K562 (cell line): ENCODE data around the gene FOXM1. TPM values are rescaled to one million over a fixed set of nuclear protein-coding genes. Genes with fewer than 3 reads are reported as not detected.

ENCODE experiments used
- ATAC-seq: fragments of 200-7000 bp; cut with Tn5 transposase; 3 replicates; pipeline ENCODE4 v1.9.1; 2020; ENCODE audit warnings: moderate library complexity
- BruUV-seq: library from RNA; stranded (reverse); fragments of 400-500 nt; replicated peaks from 2 replicates; lab custom pipeline; 2021; lab: Mats Ljungman, UMichigan
- CTCF ChIA-PET: fragments of 300-600 bp; formaldehyde crosslinking; extraction: SDS; loops from one replicate; lab custom pipeline; 2021; ENCODE audit warnings: low intra/inter-chr PET ratio; lab: Yijun Ruan, JAX
- POLR2A ChIA-PET: fragments of 300-600, 350-650 bp; sonication (Branson Sonifier 250); formaldehyde crosslinking; extraction: SDS; loops from one replicate; lab custom pipeline; 2021; ENCODE audit warnings: antibody characterized with exemption, inconsistent platforms; lab: Yijun Ruan, JAX
- DNase-seq, 4 experiments: peaks; one replicate each; pipeline versions ENCODE4 v3.0.0 to v3.0.0-alpha.2; 2011 to 2018; ENCODE audit warnings: low spot score in 3 of 4, mixed read lengths in 3 of 4; ENCODE audit errors: extremely low read depth in 1 of 4
- FAIRE-seq: peaks from 2 replicates; lab custom pipeline; 2011; peaks lifted over from hg19 to GRCh38; lab: Jason Lieb, UNC
- H2AFZ ChIP-seq: 2 replicates; pipeline ENCODE4 v1.6.0; 2011; ENCODE audit warnings: low read depth, low read length, control low read depth, inconsistent platforms
- H3K27ac ChIP-seq: fragments of 200-600 bp; 3 replicates; pipeline ENCODE4 v1.8.0; 2011; ENCODE audit warnings: low read depth, mild to moderate bottlenecking, control low read depth, inconsistent platforms, low read length, moderate library complexity, mixed read lengths; ENCODE audit errors: extremely low read depth
- H3K27me3 ChIP-seq, 2 experiments: fragments of 300-600 bp in 1 of 2; 2 replicates in 1 of 2; 3 replicates in 1 of 2; pipeline versions ENCODE4 v1.6.0 to v1.8.0; 2011; ENCODE audit warnings: inconsistent platforms in 2 of 2, low read length in 2 of 2, mild to moderate bottlenecking in 1 of 2, mixed read lengths in 1 of 2, moderate library complexity in 1 of 2; ENCODE audit not compliant: control insufficient read depth in 2 of 2, insufficient read depth in 2 of 2
- H3K36me3 ChIP-seq: fragments of 300-600 bp; 3 replicates; pipeline ENCODE4 v1.8.0; 2011; ENCODE audit warnings: mild to moderate bottlenecking, low read length, inconsistent platforms; ENCODE audit not compliant: control insufficient read depth, insufficient read depth
- H3K4me1 ChIP-seq, 2 experiments: fragments of 200-600 bp in 1 of 2; replicated peaks in 1 of 2; 2 replicates in 1 of 2; 3 replicates in 1 of 2; pipeline versions ENCODE4 v1.5.1 to v1.8.0; 2011; ENCODE audit warnings: inconsistent platforms in 2 of 2, low read length in 2 of 2, mild to moderate bottlenecking in 1 of 2, mixed read lengths in 1 of 2, moderate library complexity in 1 of 2; ENCODE audit not compliant: control insufficient read depth in 2 of 2, insufficient read depth in 2 of 2
- H3K4me2 ChIP-seq: 2 replicates; pipeline ENCODE4 v1.6.1; 2011; ENCODE audit warnings: low read length, control low read depth, inconsistent platforms, mixed read lengths; ENCODE audit not compliant: insufficient read depth
- H3K4me3 ChIP-seq: fragments of 200-600 bp; sonication (generic), shearing (Covaris generic); 2 replicates; pipeline ENCODE4 v1.5.1; 2016; ENCODE audit warnings: control low read depth, inconsistent platforms
- H3K79me2 ChIP-seq: fragments of 200-600 bp; 3 replicates; pipeline ENCODE4 v1.8.0; 2011; ENCODE audit warnings: low read length, inconsistent platforms; ENCODE audit not compliant: control insufficient read depth, insufficient read depth
- H3K9ac ChIP-seq, 2 experiments: 2 replicates each; pipeline versions ENCODE4 v1.6.0 to v1.6.1; 2011; ENCODE audit warnings: low read depth in 2 of 2, low read length in 2 of 2, control low read depth in 1 of 2, inconsistent platforms in 1 of 2, mild to moderate bottlenecking in 1 of 2, mixed read lengths in 1 of 2; ENCODE audit not compliant: insufficient read depth in 1 of 2
- H3K9me1 ChIP-seq: one replicate; pipeline ENCODE4 v1.6.0; 2011; ENCODE audit warnings: inconsistent platforms, mild to moderate bottlenecking, low read length, moderate library complexity; ENCODE audit not compliant: control insufficient read depth, insufficient read depth
- H3K9me3 ChIP-seq: replicated peaks from 2 replicates; pipeline ENCODE4 v1.5.1; 2011; ENCODE audit warnings: low read depth, low read length, inconsistent platforms; ENCODE audit not compliant: control insufficient read depth, insufficient read depth
- H4K20me1 ChIP-seq: replicated peaks from 2 replicates; pipeline ENCODE4 v1.6.1; 2011; ENCODE audit warnings: low read length, inconsistent platforms, mixed read lengths; ENCODE audit not compliant: control insufficient read depth, insufficient read depth
- ETS2 ChIP-seq: IDR thresholded peaks from 2 replicates; pipeline ENCODE4 v1.6.1; 2016; ENCODE audit warnings: borderline replicate concordance, missing genetic modification characterization, mild to moderate bottlenecking, moderate library complexity, missing compliant biosample characterization; ENCODE audit not compliant: poor library complexity, severe bottlenecking
- MTF1 ChIP-seq: fragments of 250-450 bp; sonication (Bioruptor Pico); IDR thresholded peaks from 2 replicates; pipeline ENCODE4 v1.9.0; 2021; ENCODE audit warnings: moderate library complexity, mild to moderate bottlenecking, inconsistent platforms, borderline replicate concordance
- NEUROD1 ChIP-seq: fragments of 150-350 bp; IDR thresholded peaks from 2 replicates; pipeline ENCODE4 v1.6.1; 2014; ENCODE audit warnings: borderline replicate concordance, low read length, low read depth; ENCODE audit not compliant: partially characterized antibody
- SMARCA4 ChIP-seq: fragments of 450-650 bp; IDR thresholded peaks from 2 replicates; pipeline ENCODE4 v1.6.1; 2016
- TAL1 ChIP-seq: fragments of 450-650 bp; IDR thresholded peaks from 2 replicates; pipeline ENCODE4 v1.6.1; 2016; ENCODE audit warnings: mild to moderate bottlenecking
- XRCC4 ChIP-seq: IDR thresholded peaks from one replicate; pipeline ENCODE4 v1.6.1; 2011; ENCODE audit not compliant: insufficient read depth, insufficient read length; ENCODE audit errors: extremely low read depth
- ZNF3 ChIP-seq: fragments of 250-450 bp; sonication (Bioruptor Pico); IDR thresholded peaks from 2 replicates; pipeline ENCODE4 v1.5.0; 2021; ENCODE audit warnings: mild to moderate bottlenecking, moderate library complexity
- WGBS: fragments of 100-300 bp; shearing (Covaris generic); methylation state at CpG from one replicate; pipeline ENCODE4 v1.1.6; 2016; ENCODE audit warnings: low coverage, mixed read lengths; ENCODE audit not compliant: insufficient coverage; ENCODE audit errors: missing lambda C conversion rate; 5-methylcytosine and 5-hydroxymethylcytosine counted together
- in situ Hi-C: fragments of 300-500 bp; cut with MboI; formaldehyde crosslinking; loops from 4 replicates; pipeline ENCODE4 v1.15.0; 2018; ENCODE audit warnings: inconsistent platforms, mixed read lengths
- intact Hi-C: fragments of 100-400 bp; cut with micrococcal nuclease; formaldehyde crosslinking; loops from 2 replicates; pipeline ENCODE4 v1.14.2; 2022
- polyA plus RNA-seq, 8 experiments: library from polyadenylated mRNA; depleted of rRNA in 4 of 8; stranded (reverse) in 5 of 8; unstranded in 3 of 8; fragments of >200 nt; fragmentation: Nextera tagmentation in 2 of 8; fragmentation: Illumina TruSeq in 1 of 8; extraction: Ambion mirVana in 2 of 8; extraction: Trizol in 1 of 8; gene quantifications; 2 replicates each; pipeline versions ENCODE4 v1.2.1 to v1.2.3, GENCODE V29; 2011 to 2014; ENCODE audit warnings: inconsistent platforms in 1 of 8, missing spikeins in 1 of 8
- total RNA-seq, 7 experiments: library from RNA; depleted of rRNA in 6 of 7; stranded (reverse); fragments of >200 nt in 6 of 7; fragmentation: Illumina TruSeq in 2 of 7; extraction: Trizol in 2 of 7; gene quantifications; 2 replicates each; pipeline versions ENCODE4 v1.2.1 to v1.2.3, GENCODE V29; 2011 to 2021; ENCODE audit warnings: low replicate concordance in 1 of 7
- TF ChIP-seq, protein P1 (sequence below): fragments of 250-450 bp; sonication (Bioruptor Pico); IDR thresholded peaks from 2 replicates; pipeline ENCODE4 v1.8.0; 2022; ENCODE audit warnings: inconsistent platforms
- TF ChIP-seq, protein P2 (sequence below): fragments of 450-650 bp; IDR thresholded peaks from 2 replicates; pipeline ENCODE4 v1.6.1; 2016; ENCODE audit warnings: low read depth, mild to moderate bottlenecking, moderate library complexity
- TF ChIP-seq, protein P3 (sequence below): fragments of 250-450 bp; sonication (Bioruptor Pico); IDR thresholded peaks from 2 replicates; pipeline ENCODE4 v1.5.0; 2020; ENCODE audit warnings: mild to moderate bottlenecking
- TF ChIP-seq, protein P4 (sequence below), 2 experiments: IDR thresholded peaks; 2 replicates each; pipeline ENCODE4 v1.6.1; 2012; ENCODE audit warnings: improper control_type of control experiment in 2 of 2, low read depth in 2 of 2, low read length in 2 of 2, borderline replicate concordance in 1 of 2
- TF ChIP-seq, protein P5 (sequence below): fragments of 450-650 bp; IDR thresholded peaks from 2 replicates; pipeline ENCODE4 v1.6.1; 2018; ENCODE audit not compliant: partially characterized antibody

Gene FOXM1
- total and polyA plus RNA-seq, 9 of the 15 experiments (the other 6 are each of a cell fraction or from before 2014, with no cell fraction given), result 8.9 to 46.9 (median 17.2) TPM

DNA sequence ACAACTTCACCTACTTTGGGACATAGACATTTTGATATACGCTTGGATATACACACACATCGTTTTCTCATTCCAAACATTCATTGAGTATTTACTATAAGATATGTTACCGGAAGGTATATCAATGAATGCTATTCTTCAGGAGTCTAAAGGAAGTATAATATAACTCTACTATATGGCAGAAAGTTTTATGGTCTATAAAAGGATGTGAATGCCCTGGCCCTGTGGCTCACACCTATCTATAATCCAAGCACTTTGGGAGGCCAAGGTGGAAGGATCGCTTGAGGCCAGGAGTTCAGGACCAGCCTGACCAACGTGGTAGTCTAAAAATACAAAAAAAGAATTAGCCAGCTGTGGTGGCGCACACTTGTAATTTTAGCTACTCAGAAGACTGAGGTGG, 47.7 kb downstream of the FOXM1 start:
- H2AFZ ChIP-seq, result no peak overlapping the region
- POLR2A ChIA-PET, result no interaction called here
- ATAC-seq (no peak), DNase-seq (no peak), FAIRE-seq (no peak)
- no peaks in the 10 kb centered on the region for H3K4me1 ChIP-seq
- H3K9ac ChIP-seq, result no peak overlapping the region
- no peak overlapping the region for H3K4me3 ChIP-seq
- H3K9me3 ChIP-seq, result no peaks in the 10 kb centered on the region
- no peaks in the 10 kb centered on the region for H3K79me2 ChIP-seq
- no TSS peak for BruUV-seq
- in situ Hi-C loops, result no loop called here
- no peak overlapping the region for H3K4me2 ChIP-seq
- no peaks in the 10 kb centered on the region for H4K20me1 ChIP-seq
- 80% methylated on average over 5 of the region's 6 CpGs for WGBS
- H3K27me3 ChIP-seq, result no peaks in the 10 kb centered on the region
- H3K27ac ChIP-seq, result no peak overlapping the region
- CTCF ChIA-PET, result no interaction called here
- H3K36me3 ChIP-seq, result peaks cover 31% of the 10 kb centered on the region; the same call in 1 of the 3 replicates
- intact Hi-C loops, result no loop called here
- H3K9me1 ChIP-seq, result no peaks in the 10 kb centered on the region
- TF ChIP-seq, protein P1, sequence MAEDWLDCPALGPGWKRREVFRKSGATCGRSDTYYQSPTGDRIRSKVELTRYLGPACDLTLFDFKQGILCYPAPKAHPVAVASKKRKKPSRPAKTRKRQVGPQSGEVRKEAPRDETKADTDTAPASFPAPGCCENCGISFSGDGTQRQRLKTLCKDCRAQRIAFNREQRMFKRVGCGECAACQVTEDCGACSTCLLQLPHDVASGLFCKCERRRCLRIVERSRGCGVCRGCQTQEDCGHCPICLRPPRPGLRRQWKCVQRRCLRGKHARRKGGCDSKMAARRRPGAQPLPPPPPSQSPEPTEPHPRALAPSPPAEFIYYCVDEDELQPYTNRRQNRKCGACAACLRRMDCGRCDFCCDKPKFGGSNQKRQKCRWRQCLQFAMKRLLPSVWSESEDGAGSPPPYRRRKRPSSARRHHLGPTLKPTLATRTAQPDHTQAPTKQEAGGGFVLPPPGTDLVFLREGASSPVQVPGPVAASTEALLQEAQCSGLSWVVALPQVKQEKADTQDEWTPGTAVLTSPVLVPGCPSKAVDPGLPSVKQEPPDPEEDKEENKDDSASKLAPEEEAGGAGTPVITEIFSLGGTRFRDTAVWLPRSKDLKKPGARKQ (CRISPR knock-in tag), result no peak
- TF ChIP-seq, protein P2, sequence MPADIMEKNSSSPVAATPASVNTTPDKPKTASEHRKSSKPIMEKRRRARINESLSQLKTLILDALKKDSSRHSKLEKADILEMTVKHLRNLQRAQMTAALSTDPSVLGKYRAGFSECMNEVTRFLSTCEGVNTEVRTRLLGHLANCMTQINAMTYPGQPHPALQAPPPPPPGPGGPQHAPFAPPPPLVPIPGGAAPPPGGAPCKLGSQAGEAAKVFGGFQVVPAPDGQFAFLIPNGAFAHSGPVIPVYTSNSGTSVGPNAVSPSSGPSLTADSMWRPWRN, result no peak
- TF ChIP-seq, protein P3, sequence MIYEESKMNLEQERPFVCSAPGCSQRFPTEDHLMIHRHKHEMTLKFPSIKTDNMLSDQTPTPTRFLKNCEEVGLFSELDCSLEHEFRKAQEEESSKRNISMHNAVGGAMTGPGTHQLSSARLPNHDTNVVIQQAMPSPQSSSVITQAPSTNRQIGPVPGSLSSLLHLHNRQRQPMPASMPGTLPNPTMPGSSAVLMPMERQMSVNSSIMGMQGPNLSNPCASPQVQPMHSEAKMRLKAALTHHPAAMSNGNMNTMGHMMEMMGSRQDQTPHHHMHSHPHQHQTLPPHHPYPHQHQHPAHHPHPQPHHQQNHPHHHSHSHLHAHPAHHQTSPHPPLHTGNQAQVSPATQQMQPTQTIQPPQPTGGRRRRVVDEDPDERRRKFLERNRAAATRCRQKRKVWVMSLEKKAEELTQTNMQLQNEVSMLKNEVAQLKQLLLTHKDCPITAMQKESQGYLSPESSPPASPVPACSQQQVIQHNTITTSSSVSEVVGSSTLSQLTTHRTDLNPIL (CRISPR knock-in tag), result no peak
- TF ChIP-seq TAL1, result no peak
- no peak for TF ChIP-seq NEUROD1
- no peak for TF ChIP-seq ZNF3 (CRISPR knock-in tag)
- TF ChIP-seq SMARCA4, result no peak
- no peak for TF ChIP-seq ETS2 (tag)
- TF ChIP-seq, protein P4, sequence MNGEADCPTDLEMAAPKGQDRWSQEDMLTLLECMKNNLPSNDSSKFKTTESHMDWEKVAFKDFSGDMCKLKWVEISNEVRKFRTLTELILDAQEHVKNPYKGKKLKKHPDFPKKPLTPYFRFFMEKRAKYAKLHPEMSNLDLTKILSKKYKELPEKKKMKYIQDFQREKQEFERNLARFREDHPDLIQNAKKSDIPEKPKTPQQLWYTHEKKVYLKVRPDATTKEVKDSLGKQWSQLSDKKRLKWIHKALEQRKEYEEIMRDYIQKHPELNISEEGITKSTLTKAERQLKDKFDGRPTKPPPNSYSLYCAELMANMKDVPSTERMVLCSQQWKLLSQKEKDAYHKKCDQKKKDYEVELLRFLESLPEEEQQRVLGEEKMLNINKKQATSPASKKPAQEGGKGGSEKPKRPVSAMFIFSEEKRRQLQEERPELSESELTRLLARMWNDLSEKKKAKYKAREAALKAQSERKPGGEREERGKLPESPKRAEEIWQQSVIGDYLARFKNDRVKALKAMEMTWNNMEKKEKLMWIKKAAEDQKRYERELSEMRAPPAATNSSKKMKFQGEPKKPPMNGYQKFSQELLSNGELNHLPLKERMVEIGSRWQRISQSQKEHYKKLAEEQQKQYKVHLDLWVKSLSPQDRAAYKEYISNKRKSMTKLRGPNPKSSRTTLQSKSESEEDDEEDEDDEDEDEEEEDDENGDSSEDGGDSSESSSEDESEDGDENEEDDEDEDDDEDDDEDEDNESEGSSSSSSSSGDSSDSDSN (IDR thresholded peaks at IDR 0.05; ENCODE audit: borderline replicate concordance in 1 of 2, low read depth in 2 of 2, low read length in 2 of 2), result no peak
- no peak for TF ChIP-seq MTF1
- no peak for TF ChIP-seq XRCC4
- TF ChIP-seq, protein P5, sequence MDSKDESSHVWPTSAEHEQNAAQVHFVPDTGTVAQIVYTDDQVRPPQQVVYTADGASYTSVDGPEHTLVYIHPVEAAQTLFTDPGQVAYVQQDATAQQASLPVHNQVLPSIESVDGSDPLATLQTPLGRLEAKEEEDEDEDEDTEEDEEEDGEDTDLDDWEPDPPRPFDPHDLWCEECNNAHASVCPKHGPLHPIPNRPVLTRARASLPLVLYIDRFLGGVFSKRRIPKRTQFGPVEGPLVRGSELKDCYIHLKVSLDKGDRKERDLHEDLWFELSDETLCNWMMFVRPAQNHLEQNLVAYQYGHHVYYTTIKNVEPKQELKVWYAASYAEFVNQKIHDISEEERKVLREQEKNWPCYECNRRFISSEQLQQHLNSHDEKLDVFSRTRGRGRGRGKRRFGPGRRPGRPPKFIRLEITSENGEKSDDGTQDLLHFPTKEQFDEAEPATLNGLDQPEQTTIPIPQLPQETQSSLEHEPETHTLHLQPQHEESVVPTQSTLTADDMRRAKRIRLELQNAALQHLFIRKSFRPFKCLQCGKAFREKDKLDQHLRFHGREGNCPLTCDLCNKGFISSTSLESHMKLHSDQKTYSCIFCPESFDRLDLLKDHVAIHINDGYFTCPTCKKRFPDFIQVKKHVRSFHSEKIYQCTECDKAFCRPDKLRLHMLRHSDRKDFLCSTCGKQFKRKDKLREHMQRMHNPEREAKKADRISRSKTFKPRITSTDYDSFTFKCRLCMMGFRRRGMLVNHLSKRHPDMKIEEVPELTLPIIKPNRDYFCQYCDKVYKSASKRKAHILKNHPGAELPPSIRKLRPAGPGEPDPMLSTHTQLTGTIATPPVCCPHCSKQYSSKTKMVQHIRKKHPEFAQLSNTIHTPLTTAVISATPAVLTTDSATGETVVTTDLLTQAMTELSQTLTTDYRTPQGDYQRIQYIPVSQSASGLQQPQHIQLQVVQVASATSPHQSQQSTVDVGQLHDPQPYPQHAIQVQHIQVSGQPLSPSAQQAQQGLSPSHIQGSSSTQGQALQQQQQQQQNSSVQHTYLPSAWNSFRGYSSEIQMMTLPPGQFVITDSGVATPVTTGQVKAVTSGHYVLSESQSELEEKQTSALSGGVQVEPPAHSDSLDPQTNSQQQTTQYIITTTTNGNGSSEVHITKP, result no peak
